ENCODE measurements around the gene ODAM.
"Not testable (repeated sequence)": the region's sequence is repeated elsewhere in the genome, so short reads cannot be mapped to it uniquely, and the experiment has no call there.

ODAM gene

GRCh38 chr4:70221389-70221788, 25.9 kb downstream of the ODAM start:
- not testable (repeated sequence) for DNase-seq (ENCODE audit: low read depth in 2 of 2, low spot score in 1 of 2)

- not testable (repeated sequence) for DNase-seq (ENCODE audit: low read depth in 2 of 2, low spot score in 1 of 2)
These were observed 26.3 kb downstream of the ODAM start for GRCh38 chr4:70221818-70222217.

DNA sequence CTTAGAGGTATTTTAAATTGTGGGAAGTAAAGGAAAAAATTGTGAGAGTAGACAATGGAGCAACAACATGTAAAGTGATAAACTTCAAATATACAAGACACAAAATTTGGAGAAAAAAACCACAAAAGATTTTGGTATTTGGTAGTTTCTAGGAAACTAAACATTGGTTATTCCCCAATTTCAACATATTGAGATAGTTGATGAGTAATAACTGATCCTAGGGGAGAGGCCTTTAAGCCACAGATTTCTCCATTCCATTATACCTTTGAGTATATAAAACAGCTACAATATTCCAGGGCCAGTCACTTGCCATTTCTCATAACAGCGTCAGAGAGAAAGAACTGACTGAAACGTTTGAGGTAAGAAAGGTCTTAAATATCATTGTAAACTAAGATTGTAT, 30.3 kb downstream of the ODAM start, which contains the start of gene FDCSP:
FDCSP (plus strand) TSS at position 301 of the 400 bp plus-strand sequence. CDS start 5,071 bp downstream, outside the sequence.
- DNase-seq (ENCODE audit: low read depth in 2 of 2, low spot score in 1 of 2) = no peak

DNA sequence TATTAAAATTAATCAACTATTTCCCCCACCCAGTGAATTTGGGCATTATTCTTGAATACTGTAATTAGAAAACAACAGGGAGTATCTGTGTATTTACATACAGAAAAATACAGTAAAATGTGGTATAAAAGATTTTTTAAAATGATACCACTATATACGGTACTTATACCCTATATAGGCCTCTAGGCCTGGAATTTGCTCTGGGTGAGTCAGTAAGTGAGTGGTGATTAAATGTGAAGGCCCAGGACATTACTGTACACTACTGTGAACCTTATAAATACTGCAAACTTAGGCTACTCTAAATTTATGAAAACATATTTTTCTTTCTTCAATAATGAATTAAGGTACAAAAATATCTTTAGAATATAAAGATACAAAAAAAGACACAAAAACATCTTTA, 40.6 kb downstream of the ODAM start:
- DNase-seq (ENCODE audit: low read depth in 2 of 2, low spot score in 1 of 2) = no peak

GRCh38 chr4:70239131-70239883, 43.8 kb downstream of the ODAM start:
- no peak for DNase-seq (ENCODE audit: low read depth in 2 of 2, low spot score in 1 of 2)

DNA sequence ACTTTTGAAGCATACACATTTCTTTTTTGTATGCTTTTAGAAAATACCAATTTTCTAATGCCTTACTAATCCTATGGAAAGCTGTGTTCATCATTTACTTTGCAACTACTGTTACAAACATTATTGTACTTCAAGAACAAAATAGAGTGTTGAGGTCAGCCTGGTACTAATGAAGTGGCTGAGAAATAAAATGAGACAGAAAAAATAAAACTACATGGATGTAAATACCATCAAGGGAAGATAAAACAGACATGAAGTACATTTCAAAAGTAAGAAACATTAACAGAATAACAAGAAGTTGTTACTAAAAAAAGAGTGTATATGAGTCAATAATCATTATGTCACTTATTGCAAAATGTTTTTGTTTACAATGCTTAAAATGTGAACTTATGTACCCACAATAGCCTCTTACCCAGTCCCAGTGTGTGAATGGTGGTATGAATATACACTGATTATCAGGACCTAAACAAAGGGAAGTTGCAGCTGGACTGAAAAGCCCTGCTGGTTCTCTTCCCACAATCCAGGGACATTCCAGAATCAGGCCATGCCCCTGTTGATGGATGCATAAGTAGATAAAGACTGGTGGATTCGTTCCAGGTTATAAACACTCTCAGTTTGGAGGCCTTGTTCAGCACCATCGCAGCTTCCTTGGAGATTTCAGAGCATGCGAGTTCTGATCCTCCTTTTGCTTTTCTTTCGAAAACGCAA, 44.5 kb downstream of the ODAM start:
- no peak for DNase-seq (ENCODE audit: low read depth in 2 of 2, low spot score in 1 of 2)

DNA sequence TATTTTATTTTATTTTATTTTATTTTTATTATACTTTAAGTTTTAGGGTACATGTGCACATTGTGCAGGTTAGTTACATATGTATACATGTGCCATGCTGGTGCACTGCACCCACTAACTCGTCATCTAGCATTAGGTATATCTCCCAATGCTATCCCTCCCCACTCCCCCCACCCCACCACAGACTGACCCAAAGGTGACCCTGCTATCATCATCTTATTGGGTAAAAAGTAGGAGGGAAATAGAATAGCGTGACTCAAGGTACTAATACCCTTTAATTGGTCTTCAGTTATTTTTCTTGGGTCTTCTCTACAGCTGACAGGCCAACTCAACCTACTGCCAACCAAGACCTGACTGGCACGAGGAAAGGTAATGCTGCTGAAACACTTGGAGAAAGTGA, 46.8 kb downstream of the ODAM start, which contains the start of gene CSN3:
CSN3 (plus strand) TSS at position 301 of the 400 bp plus-strand sequence. CDS start 2,223 bp downstream, outside the sequence.
- not testable (repeated sequence) for DNase-seq (ENCODE audit: low read depth in 2 of 2, low spot score in 1 of 2)

DNA sequence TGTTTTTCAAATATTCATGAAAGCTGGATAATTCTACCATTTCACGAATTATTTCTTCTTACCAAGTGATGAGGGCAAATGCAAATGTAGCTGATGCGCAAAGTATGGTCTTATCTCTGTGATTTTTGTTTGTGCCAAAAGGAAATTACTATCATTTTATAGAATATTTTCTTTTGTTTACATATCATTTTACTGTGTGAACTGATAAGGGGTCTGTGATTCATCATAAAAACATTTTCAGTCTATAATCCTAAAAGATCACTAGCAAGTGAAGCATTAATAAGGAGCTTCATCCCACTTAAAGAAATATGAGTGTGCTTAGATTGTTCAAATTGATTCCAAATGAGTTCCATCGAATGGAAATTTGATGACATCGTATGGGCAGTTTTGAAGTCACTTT, 47.6 kb downstream of the ODAM start:
- no peak for DNase-seq (ENCODE audit: low read depth in 2 of 2, low spot score in 1 of 2)

- no peak for DNase-seq (ENCODE audit: low read depth in 2 of 2, low spot score in 1 of 2)
These were observed 55.9 kb downstream of the ODAM start for GRCh38 chr4:70251250-70251944.

GRCh38 chr4:70251945-70252277, 56.4 kb downstream of the ODAM start:
- DNase-seq (ENCODE audit: low read depth in 2 of 2, low spot score in 1 of 2) = no peak

Data from stimulated activated CD8-positive, alpha-beta memory T cell treated with anti-CD3 and anti-CD28 coated beads, Interleukin-4, amount 100 ng/mL, for 4 hours (primary cell).